IPS-NIHi11 (cell line): ENCODE results near the gene BSN.

Experiments used
- DNase-seq: peaks from one replicate; pipeline ENCODE4 v3.0.0; 2012; ENCODE audit warnings: mixed read lengths, low spot score

BSN gene

GRCh38 chr3:49700453-49701128 is 146.3 kb downstream of the BSN start:
- DNase-seq: peak; percentile 62

DNA sequence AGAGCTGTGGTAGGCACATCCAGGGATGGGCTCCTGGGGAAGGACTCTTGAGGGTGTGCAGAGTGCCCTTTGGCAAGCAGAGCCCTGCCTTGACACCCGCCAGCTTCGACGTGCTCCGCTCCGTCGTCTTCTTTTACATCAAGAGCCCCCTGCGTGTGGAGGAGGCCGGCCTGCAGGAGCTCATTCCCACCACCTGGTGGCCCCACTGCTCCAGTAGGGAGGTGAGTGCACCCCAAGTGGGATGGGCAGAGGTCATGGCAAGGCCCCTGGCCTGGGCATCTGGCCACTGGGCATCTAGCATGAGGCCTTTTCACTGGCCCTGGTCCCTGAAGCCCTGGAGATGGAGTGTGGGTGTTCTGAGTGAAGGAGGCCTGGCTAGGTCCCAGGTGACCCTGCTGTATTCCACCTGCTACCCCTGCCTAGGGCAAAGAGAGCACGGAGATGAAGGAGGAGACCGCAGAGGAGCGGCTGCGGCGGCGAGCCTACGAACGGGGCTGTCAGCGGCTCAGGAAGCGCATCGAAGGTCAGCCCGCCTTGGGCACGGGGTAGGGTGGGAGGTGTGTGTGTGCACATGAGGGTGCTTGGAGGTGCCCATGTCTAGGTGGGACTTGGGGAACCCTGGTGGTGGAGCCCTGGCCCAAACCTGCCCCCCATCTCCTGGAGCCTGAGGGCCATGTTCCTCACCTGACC is 147.3 kb downstream of the BSN start:
- DNase-seq: peak; percentile 81

- no peak for DNase-seq
These were observed 148.4 kb downstream of the BSN start for GRCh38 chr3:49702672-49703071.

- DNase-seq: peak; percentile 94
These were observed 149.2 kb downstream of the BSN start for GRCh38 chr3:49703443-49703927.

- DNase-seq: no peak
These were observed 149.7 kb downstream of the BSN start for GRCh38 chr3:49703956-49704355.

DNA sequence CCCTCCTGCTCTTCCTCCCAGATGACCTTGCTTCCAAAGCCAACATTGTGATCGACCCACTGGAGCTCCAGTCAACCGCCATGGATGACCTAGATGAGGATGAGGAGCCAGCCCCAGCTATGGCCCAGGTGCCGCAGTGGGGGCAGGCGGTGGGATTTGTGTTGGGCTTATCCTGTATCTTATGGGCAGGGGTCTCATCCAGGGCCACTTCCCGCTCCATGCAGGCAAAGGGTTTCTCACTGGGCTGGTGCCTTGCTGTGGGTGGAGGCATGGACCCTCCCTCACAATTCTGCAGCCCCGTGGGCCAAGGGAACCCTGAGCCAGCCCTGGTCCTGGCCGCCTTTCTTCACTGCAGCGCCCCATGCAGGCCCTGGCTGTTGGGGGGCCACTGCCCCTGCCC is 150.4 kb downstream of the BSN start:
- DNase-seq: no peak

DNA sequence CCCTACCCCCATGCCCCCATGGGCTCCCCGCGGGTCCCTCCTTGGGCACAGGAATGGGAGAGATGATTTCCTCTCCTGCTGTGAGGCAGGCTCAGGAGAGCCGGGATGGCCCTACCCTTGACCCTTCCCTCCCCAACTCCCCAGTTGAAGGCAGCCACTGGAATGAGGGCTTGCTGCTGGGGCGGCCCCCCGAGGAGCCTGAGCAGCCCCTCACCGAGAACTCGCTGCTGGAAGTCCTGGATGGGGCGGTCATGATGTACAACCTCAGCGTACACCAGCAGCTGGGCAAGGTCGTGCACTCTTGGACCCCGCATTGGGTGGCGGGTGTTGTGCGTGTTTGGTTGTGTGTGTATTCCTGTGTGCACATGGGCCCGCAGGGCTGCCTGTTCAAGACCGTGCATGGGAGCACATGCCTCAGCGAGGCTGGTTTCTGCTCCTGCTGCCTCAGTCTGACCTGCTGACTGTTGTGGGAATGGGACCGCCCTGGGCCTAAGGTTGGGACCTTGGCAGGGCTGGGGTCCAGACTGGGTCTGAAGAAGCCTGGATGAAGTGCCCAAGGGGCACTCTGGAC is 151.2 kb downstream of the BSN start:
- DNase-seq: no peak

- no peak for DNase-seq
These were observed 152.3 kb downstream of the BSN start for GRCh38 chr3:49706456-49707112.

DNA sequence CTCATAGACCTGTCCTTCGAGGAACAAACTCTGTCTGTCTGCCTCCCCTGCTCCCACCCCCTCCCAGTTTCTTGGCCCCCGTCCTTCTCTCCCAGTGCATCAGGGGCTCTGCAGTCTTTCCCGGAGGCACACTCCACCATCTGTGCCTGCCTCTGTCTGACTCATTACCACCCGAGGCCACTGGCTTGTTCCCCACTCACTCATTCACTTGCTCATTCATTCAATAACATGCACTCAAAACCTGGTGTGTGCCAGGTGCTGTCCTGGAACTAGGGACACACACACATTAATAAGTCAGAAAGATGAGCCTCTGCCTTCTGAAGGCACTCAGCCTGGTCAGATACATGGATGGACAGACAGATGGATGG is 152.8 kb downstream of the BSN start:
- no peak for DNase-seq

DNA sequence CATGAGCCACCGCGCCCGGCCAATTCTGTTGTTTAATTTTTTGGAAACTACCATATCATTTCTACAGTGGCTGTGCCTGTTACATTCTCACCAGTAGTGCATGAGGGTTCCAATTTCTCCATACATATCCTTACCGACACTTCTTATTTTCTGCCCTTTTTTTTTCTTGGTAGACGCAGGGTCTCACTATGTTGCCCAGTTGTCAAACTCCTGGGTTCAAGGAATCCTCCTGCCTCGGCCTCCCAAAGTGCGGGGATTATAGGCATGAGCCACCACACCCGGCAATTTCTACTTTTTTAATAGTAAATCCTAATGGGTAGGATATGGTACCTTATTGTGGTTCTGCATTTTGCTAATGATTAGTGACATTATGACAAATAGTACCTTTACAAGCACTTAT is 155.6 kb downstream of the BSN start:
- DNase-seq: no peak

DNA sequence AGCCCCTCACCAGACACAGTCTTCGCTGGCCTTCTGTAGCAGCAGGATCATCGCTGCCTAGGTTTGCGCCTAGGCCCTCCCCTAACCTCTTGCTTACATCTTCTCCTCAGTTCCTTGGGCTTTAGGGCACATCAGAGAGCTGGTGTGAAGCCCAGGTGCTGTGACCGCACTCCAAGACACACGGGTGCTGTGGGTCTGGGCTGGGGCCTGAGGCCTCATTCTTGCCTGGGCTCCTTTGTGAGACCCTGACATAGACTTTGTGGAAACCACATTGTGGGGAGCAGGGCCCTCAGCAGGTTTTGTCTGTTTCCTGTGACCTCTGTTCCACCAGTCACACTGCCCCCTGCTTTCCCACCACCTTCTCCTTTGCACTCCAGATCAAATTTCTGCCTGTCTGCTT is 157.2 kb downstream of the BSN start:
- no peak for DNase-seq

DNA sequence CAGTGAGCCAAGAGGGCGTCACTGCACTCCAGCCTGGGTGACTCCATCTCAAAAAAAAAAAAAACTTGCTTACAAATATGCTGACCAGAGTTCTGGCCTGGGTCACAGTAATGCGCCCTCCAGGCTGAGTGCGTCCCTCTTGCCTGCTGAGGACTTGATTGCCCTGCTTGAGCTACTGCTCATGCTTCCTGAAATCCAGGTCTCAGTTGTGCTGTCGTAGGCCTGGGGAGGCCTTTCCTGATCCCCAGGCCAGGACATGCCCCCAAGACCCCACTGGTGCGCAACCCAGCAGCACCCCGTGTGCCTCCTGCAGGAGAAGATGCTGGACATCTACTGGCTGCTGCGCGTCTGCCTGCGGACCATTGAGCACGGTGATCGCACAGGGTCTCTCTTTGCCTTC is 157.9 kb downstream of the BSN start:
- no peak for DNase-seq

GRCh38 chr3:49712631-49713317 is 158.5 kb downstream of the BSN start:
- no peak for DNase-seq

- DNase-seq: no peak
These were observed 159.2 kb downstream of the BSN start for GRCh38 chr3:49713336-49714105.

GRCh38 chr3:49714728-49715550 is 160.7 kb downstream of the BSN start:
- DNase-seq: no peak

DNA sequence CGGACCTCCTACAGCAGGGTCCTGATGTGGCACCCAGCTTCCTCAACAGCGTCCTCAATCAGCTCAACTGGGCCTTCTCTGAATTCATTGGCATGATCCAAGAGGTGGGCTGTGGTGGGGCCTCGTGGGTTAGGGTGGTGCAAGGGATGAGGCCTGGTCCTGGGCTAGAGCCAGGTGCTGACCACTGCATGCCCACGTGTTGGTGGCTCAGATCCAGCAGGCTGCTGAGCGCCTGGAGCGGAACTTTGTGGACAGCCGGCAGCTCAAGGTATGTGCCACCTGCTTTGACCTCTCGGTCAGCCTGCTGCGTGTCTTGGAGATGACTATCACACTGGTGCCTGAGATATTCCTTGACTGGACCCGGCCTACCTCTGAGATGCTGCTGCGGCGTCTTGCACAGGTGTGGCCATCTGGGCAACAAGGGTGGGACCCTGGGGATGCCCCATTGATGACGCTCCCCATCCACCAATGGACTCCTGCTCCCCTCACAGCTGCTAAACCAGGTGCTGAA is 161.4 kb downstream of the BSN start:
- DNase-seq: no peak

- DNase-seq: no peak
These were observed 161.9 kb downstream of the BSN start for GRCh38 chr3:49716169-49716568.

DNA sequence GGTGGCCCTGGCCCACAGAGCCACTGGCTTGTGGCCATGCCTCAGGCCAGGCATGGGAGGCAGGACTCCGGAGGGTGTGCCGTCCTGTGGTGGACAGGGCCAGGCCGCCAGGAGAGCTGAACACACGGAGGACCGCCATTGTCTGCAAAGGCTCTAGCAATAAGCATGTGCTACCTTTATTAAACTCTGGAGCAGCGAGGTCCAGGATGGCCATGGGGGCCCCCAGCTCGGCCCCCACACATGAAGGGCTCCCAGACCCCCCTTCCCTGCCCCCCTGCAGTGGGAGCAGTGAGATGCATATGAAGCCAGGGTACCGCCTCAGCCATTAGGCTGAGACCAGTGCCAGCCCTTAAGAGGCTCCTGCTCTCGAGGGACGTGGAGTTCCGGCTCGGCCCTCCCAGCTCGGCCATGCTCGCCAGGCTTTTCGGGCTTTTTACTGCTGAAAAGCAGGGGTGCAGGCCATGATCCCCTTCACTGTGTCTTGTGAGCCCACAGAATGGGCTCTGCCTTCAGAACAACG is 162.5 kb downstream of the BSN start:
- DNase-seq: no peak

DNA sequence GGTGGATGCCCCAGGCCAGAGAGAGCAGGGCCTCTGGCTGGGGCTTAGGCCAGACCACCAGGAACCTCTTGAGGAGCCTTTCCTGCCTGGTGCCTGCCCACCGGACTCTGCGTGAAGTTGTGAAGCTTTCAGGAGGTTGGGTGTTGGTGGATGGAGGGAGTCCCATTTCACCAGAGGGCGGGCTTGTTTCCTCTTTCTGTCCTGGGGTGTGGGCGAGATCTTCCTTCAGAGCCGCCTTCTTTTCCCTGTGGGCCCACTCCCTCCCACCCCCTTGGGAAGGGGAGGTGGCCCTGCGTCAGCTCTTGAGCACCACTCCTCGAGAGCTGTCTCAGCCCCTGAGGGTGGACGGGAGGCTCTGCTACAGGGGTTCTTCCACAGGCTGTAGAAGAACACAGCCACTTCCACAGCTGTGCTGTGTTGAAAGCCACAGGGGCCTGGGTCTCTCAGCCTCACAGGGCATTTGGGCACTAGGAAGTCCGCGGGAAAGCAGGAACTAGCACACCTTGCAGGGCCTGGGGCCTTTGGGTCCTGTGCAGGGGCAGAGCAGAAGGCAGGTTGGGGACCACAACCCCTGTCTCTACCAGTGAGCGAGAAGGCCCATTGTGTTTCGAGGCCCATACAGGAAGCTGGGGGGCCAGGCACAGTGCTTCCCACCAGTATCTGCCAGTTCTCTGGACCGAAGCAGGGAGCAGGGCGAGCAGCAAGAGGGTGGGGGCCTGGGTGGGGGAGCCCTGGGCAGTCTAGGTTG is 163.1 kb downstream of the BSN start:
- DNase-seq: no peak
